H1 (cell line): ENCODE results near the gene SCN2B. TPM values are rescaled to one million over a fixed set of nuclear protein-coding genes. Genes with fewer than 3 reads are reported as not detected.

Experiments
- polyA plus RNA-seq, 7 experiments: library from polyadenylated mRNA; depleted of rRNA in 3 of 7; stranded (reverse) in 5 of 7; unstranded in 2 of 7; fragments of >200 nt in 5 of 7; fragments of 200-250 nt in 2 of 7; gene quantifications; 1 replicate in 5 of 7; 2 replicates in 1 of 7; 4 replicates in 1 of 7; pipeline versions ENCODE4 v1.2.1 to v1.2.3, GENCODE V29; 2011 to 2013; ENCODE audit warnings: missing spikeins in 2 of 7, mixed read lengths in 2 of 7
- total RNA-seq: library from RNA; stranded (reverse); fragmentation: NEBNext Ultra II Directional; extraction: Animal tissue kit (Norgen Biotek cat#: 25700); gene quantifications from 2 replicates; pipeline ENCODE4 v1.2.1, GENCODE V29; 2021
- TF ChIP-seq, protein P1 (sequence below): IDR thresholded peaks from 2 replicates; pipeline ENCODE4 v1.6.1; 2011; ENCODE audit warnings: low read length, improper control_type of control experiment

The SCN2B gene
- total and polyA plus RNA-seq, 2 of the 8 experiments (the other 6 are each of a cell fraction or from before 2014, with no cell fraction given) = 0.14 to 0.24 TPM

DNA sequence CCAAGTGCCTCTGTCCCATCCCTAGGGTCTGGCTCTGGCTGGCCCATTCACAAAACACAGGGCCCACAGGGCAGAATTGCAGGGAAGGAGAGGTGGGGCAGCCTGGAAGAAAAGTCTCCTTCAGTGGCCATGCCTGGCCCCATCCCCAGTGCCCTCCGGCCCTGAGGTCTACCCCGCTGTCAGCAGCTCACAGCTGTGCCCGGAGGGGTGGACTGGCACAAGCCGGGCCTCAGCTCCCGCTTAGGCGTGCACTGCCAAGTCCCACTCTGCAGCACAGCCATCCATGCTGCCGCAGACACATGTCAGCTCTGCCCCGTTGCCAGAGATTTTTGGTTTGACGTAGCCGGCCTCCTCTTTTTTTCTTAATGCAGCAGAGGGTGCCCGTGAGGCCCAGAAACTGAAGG, 3.9 kb upstream of the SCN2B start (continued):
- TF ChIP-seq, protein P1, sequence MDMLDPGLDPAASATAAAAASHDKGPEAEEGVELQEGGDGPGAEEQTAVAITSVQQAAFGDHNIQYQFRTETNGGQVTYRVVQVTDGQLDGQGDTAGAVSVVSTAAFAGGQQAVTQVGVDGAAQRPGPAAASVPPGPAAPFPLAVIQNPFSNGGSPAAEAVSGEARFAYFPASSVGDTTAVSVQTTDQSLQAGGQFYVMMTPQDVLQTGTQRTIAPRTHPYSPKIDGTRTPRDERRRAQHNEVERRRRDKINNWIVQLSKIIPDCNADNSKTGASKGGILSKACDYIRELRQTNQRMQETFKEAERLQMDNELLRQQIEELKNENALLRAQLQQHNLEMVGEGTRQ = no peak
